Heart right ventricle (tissue), 16 donors: Measurements from ENCODE around the gene TMEM87B. TPM values are rescaled to one million over a fixed set of nuclear protein-coding genes. Genes with fewer than 3 reads are reported as not detected.
"Not testable (repeated sequence)": the region's sequence is repeated elsewhere in the genome, so short reads cannot be mapped to it uniquely, and the experiment has no call there.

Experiments
- ATAC-seq, 8 donors: fragments of 200-7000 bp; cut with Tn5 transposase; one replicate each; pipeline ENCODE4 v1.9.1; 2020; ENCODE audit warnings: mild to moderate bottlenecking in 8 of 8, moderate library complexity in 8 of 8, moderate number of reproducible peaks in 1 of 8
- DNase-seq, 2 donors: peaks; one replicate each; pipeline ENCODE4 v3.0.0-alpha.2; 2020
- H3K27ac ChIP-seq, 10 donors: fragments of 200-600 bp; sonication (generic) in 2 of 10; one replicate each; pipeline versions ENCODE4 v1.5.0 to v1.8.0; 2020 to 2022; ENCODE audit warnings: mild to moderate bottlenecking in 3 of 10
- H3K27me3 ChIP-seq, 7 donors: fragments of 200-600 bp; one replicate each; pipeline ENCODE4 v1.8.0; 2021 to 2022; ENCODE audit warnings: mild to moderate bottlenecking in 2 of 7
- H3K36me3 ChIP-seq, 9 donors: fragments of 200-600 bp; sonication (generic) in 1 of 9; one replicate each; pipeline versions ENCODE4 v1.5.0 to v1.8.0; 2020 to 2022; ENCODE audit warnings: mild to moderate bottlenecking in 2 of 9
- H3K4me1 ChIP-seq, 9 donors: fragments of 200-600 bp; sonication (generic) in 1 of 9; one replicate each; pipeline versions ENCODE4 v1.5.0 to v1.8.0; 2020 to 2022; ENCODE audit warnings: mild to moderate bottlenecking in 4 of 9
- H3K4me3 ChIP-seq, 10 donors: fragments of 200-600 bp; sonication (generic) in 2 of 10; one replicate each; pipeline versions ENCODE4 v1.5.0 to v1.8.0; 2020 to 2022; ENCODE audit warnings: mild to moderate bottlenecking in 7 of 10, moderate library complexity in 2 of 10
- H3K9me3 ChIP-seq, 11 donors: fragments of 200-600 bp in 10 of 11; sonication (generic) in 2 of 11; one replicate each; pipeline versions ENCODE4 v1.5.0 to v1.8.0; 2013 to 2022; ENCODE audit warnings: mild to moderate bottlenecking in 2 of 11, control low read depth in 1 of 11, moderate library complexity in 1 of 11
- WGBS, 2 donors: extraction: QIAGEN DNeasy Blood & Tissue Kit; methylation state at CpG; one replicate each; pipeline ENCODE4 v1.1.7; 2013; ENCODE audit warnings: inconsistent platforms in 1 of 2; 5-methylcytosine and 5-hydroxymethylcytosine counted together
- intact Hi-C, 10 donors: fragments of 100-400 bp; cut with DNase I; formaldehyde crosslinking; loops; one replicate each; pipeline versions ENCODE4 v1.11.1 to v1.14.2; 2022
- polyA plus RNA-seq, 2 donors: library from polyadenylated mRNA; stranded (reverse); fragments of 200-250 nt; gene quantifications; one replicate each; pipeline ENCODE4 v1.2.3, GENCODE V29; 2013
- total RNA-seq, 10 donors: library from RNA; stranded (reverse); fragmentation: NEBNext Ultra II Directional in 3 of 10; extraction: Animal tissue kit (Norgen Biotek cat#: 25700) in 3 of 10; gene quantifications; one replicate each; pipeline versions ENCODE4 v1.2.1 to v1.2.4, GENCODE V29; 2021 to 2023
- TF ChIP-seq, protein P1 (sequence below), 9 donors: fragments of 200-600 bp; sonication (generic) in 2 of 9; IDR thresholded peaks; one replicate each; pipeline versions ENCODE4 v1.5.0 to v1.8.0; 2021 to 2022; ENCODE audit warnings: antibody characterized with exemption in 9 of 9, mild to moderate bottlenecking in 5 of 9, moderate library complexity in 1 of 9
- donor health status: Arrhythmogenic right ventricular cardiomyopathy.
- donor health status: ischemic (EF 13 %, LVEDD 7.1; RV severe dilation, severe dysfunction).
- donor health status: healthy with polysubstance abuse.
- donor health status: DM: no; HTN: yes; CAD: no.
- donor health status: DM: no; HTN: no; CAD: no.
- donor health status: ischemic (EF 25% LVEDD 6.9; RV normal size, moderate dysfunction).
- donor health status: ischemic (EF 25% LVEDD 5.7; RV mildly dilated, moderate dysfunction).
- donor health status: healthy.
- donor health status: DM: yes; HTN: yes; CAD: no.
- donor health status: Ischemic cardiomyopathy.
- donor health status: ischemic (EF 35%, LVEDD 5.7; RV mildly dilated, moderate dysfunction).
- donor health status: nonischemic (EF 11% LVEDD 7.7; RV severe dilation, severe dysfunction).
- donor health status: DM: yes; HTN: yes; CAD: no.
- donor health status: PGD.
- donor health status: ischemic (EF 29% LVEDD 5.4; RV normal size, mild dysfunction).
- donor health status: nonischemic (EF 23%, LVEDD 6.1; RV moderate dilation, normal function).

The TMEM87B gene
- total and polyA plus RNA-seq, 12 donors, result 4.4 to 11.1 (median 5.7) TPM

DNA sequence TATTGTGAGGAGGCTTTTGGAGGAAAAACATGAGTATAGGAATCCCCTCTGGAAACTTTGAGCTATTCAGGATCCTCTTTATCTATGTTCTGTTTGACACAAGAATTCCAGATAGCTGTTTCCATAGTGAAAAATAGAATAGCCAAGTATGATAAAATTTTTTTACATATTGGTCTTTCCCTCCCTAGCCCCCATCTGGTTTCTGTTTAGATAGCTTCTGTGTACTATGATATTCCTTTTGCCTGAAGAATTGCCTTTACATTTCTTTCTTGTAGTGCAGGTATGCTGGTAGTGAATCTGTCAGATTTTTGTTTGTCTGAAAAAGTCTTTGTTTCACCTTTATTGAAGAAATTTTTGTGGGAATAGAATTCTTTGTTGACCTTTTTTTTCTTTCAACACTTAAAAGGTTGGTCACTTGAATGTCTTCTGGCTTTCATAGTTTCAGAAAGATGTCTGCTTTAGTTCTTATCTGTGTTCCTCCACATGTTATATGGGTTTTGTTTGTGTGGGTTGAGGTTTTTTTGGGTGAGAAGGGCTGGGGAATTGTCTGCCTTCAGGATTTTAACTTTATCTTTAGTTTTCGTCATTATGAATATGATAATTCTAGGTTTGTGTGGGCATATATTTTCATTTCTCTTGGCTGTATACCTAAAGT is 53.2 kb downstream of the TMEM87B start:
- 75 to 93% methylated on average over 1 of the region's 1 CpG for WGBS, 2 donors
- no peak overlapping the region for H3K4me3 ChIP-seq
- intact Hi-C loops, result no loop called here
- TF ChIP-seq, protein P1, sequence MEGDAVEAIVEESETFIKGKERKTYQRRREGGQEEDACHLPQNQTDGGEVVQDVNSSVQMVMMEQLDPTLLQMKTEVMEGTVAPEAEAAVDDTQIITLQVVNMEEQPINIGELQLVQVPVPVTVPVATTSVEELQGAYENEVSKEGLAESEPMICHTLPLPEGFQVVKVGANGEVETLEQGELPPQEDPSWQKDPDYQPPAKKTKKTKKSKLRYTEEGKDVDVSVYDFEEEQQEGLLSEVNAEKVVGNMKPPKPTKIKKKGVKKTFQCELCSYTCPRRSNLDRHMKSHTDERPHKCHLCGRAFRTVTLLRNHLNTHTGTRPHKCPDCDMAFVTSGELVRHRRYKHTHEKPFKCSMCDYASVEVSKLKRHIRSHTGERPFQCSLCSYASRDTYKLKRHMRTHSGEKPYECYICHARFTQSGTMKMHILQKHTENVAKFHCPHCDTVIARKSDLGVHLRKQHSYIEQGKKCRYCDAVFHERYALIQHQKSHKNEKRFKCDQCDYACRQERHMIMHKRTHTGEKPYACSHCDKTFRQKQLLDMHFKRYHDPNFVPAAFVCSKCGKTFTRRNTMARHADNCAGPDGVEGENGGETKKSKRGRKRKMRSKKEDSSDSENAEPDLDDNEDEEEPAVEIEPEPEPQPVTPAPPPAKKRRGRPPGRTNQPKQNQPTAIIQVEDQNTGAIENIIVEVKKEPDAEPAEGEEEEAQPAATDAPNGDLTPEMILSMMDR (IDR thresholded peaks at IDR 0.05), result no peak
- peaks cover 0 to 100% (median 23%) of the 10 kb centered on the region in 9 donors for H3K36me3 ChIP-seq
- DNase-seq, result no peak
- no peaks in the 10 kb centered on the region for H3K27me3 ChIP-seq
- no peak for ATAC-seq
- H3K4me1 ChIP-seq, result no peaks in the 10 kb centered on the region
- H3K9me3 ChIP-seq, result peaks cover 0 to 26% (median 15%) of the 10 kb centered on the region in 11 donors
- no peak overlapping the region for H3K27ac ChIP-seq

DNA sequence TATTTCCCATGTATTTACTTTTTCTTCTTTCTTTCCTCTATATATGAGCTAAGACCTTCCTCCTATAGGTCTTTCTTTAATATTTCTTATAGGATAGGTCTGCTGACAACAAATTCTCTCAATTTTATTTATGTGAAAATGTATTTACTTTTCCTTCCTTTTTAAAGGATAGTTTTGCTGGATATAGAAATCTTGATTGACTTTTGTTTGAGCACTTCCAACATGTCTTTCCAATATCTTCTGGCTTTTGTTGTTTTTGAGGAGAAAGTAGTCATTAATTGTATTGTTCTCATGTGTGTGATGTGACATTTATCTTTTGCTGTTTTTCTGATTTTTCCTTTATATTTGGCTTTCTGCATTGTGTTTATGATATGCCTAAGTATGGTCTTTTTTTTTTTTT is 54.2 kb downstream of the TMEM87B start:
- peaks cover 0 to 93% (median 22%) of the 10 kb centered on the region in 9 donors for H3K36me3 ChIP-seq
- no peaks in the 10 kb centered on the region for H3K27me3 ChIP-seq
- ATAC-seq (no peak), DNase-seq (no peak)
- TF ChIP-seq, protein P1 (IDR thresholded peaks at IDR 0.05), result no peak
- no peak overlapping the region for H3K4me3 ChIP-seq
- peaks cover 0 to 26% (median 15%) of the 10 kb centered on the region in 11 donors for H3K9me3 ChIP-seq
- intact Hi-C loops, result no loop called here
- H3K27ac ChIP-seq, result no peak overlapping the region
- H3K4me1 ChIP-seq, result no peaks in the 10 kb centered on the region

DNA sequence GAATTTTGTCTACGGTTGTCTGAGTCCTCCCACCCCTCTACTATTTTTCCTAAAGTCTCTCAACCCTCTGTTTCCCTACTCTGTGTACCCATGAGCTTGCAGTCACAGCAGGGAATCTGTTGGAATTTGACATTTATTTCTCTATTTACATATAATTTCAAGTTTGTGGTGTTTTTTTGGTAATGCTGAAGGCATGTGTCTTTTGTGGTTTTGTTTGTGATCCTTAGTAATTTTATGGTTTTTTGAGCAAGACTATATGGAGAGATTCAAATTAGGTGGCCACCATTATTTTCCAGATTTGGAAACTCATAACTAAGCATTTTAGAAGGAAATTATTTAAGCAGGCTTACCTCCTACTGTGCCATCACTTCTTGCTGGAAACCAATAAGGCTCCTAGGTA is 55.9 kb downstream of the TMEM87B start:
- Histone ChIP-seq H3K27me3 (no peaks in the 10 kb centered on the region), H3K4me1 (no peaks in the 10 kb centered on the region), H3K4me3 (no peak overlapping the region), H3K36me3 (peaks cover 0 to 83% (median 16%) of the 10 kb centered on the region in 9 donors), H3K27ac (no peak overlapping the region), H3K9me3 (peaks cover 0 to 26% (median 15%) of the 10 kb centered on the region in 11 donors)
- ATAC-seq, result no peak
- TF ChIP-seq, protein P1 (IDR thresholded peaks at IDR 0.05), result no peak
- DNase-seq, result no peak
- intact Hi-C loops, result no loop called here
- WGBS, 2 donors, result 96 to 100% methylated on average over 1 of the region's 1 CpG

DNA sequence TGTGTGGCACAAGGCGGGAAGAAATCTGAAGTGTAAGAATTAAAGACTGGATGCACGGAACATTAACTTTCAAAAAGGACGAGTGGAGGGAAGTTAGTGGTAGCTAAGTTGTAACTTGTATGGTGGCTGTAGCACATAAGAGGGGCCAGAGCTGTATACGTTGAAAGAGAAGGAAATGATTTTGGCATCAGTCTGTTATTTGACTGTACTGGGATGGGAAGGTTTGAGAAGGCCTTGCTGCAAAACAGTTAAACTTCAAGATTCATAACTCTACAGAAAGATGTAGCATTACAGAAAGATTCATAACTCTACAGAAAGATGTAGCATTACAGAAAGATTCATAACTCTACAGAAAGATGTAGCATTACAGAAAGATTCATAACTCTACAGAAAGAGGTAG is 58.3 kb downstream of the TMEM87B start:
- intact Hi-C loops, ATAC-seq, H3K4me3 ChIP-seq, H3K4me1 ChIP-seq, H3K27ac ChIP-seq, DNase-seq, H3K27me3 ChIP-seq: not testable (repeated sequence)
- peaks cover 0 to 83% (median 21%) of the 10 kb centered on the region in 9 donors for H3K36me3 ChIP-seq
- peaks cover 0 to 19% (median 15%) of the 10 kb centered on the region in 11 donors for H3K9me3 ChIP-seq
- 95 to 96% methylated on average over 4 of the region's 4 CpGs for WGBS, 2 donors

- intact Hi-C loops, result no loop called here
- DNase-seq (no peak), ATAC-seq (no peak)
- WGBS, 2 donors, result 90 to 91% methylated on average over 4 of the region's 4 CpGs
- no peaks in the 10 kb centered on the region for H3K27me3 ChIP-seq
- TF ChIP-seq, protein P1 (IDR thresholded peaks at IDR 0.05), result no peak
- no peaks in the 10 kb centered on the region for H3K4me1 ChIP-seq
- peaks cover 0 to 52% (median 8%) of the 10 kb centered on the region in 9 donors for H3K36me3 ChIP-seq
- no peaks in the 10 kb centered on the region for H3K9me3 ChIP-seq
- H3K27ac ChIP-seq, result no peak overlapping the region
- no peak overlapping the region for H3K4me3 ChIP-seq
Measured at GRCh38 chr2:112118148-112118547, 63.1 kb downstream of the TMEM87B start.
